PFSK-1 (cell line): ENCODE results near the gene PDIA2.

Experiments used
- FOXP2 ChIP-seq: optimal IDR thresholded peaks from 2 replicates; pipeline ENCODE3; 2011; ENCODE audit warnings: borderline replicate concordance, control low read depth, inconsistent platforms; ENCODE audit not compliant: insufficient read depth; ENCODE audit errors: extremely low read length, extremely low read depth
- POLR2AphosphoS5 ChIP-seq: IDR thresholded peaks from 2 replicates; pipeline ENCODE4 v1.6.1; 2012; ENCODE audit warnings: low read depth, mild to moderate bottlenecking, control low read depth, low read length, moderate library complexity
- SIN3A ChIP-seq: IDR thresholded peaks from 2 replicates; pipeline ENCODE4 v1.6.1; 2012; ENCODE audit warnings: mild to moderate bottlenecking, low read length, moderate library complexity, borderline replicate concordance; ENCODE audit not compliant: insufficient read depth
- TAF1 ChIP-seq: IDR thresholded peaks from 2 replicates; pipeline ENCODE4 v1.6.1; 2012; ENCODE audit warnings: low read length, control low read depth, borderline replicate concordance; ENCODE audit not compliant: insufficient read depth
- TF ChIP-seq, protein P1 (sequence below), 2 experiments: IDR thresholded peaks; 2 replicates each; pipeline versions ENCODE4 v1.6.1 to v1.8.0; 2011 to 2012; ENCODE audit warnings: low read depth in 2 of 2, low read length in 2 of 2, control low read depth in 1 of 2, inconsistent platforms in 1 of 2, mild to moderate bottlenecking in 1 of 2, moderate library complexity in 1 of 2; ENCODE audit not compliant: insufficient read depth in 1 of 2

Gene PDIA2

DNA sequence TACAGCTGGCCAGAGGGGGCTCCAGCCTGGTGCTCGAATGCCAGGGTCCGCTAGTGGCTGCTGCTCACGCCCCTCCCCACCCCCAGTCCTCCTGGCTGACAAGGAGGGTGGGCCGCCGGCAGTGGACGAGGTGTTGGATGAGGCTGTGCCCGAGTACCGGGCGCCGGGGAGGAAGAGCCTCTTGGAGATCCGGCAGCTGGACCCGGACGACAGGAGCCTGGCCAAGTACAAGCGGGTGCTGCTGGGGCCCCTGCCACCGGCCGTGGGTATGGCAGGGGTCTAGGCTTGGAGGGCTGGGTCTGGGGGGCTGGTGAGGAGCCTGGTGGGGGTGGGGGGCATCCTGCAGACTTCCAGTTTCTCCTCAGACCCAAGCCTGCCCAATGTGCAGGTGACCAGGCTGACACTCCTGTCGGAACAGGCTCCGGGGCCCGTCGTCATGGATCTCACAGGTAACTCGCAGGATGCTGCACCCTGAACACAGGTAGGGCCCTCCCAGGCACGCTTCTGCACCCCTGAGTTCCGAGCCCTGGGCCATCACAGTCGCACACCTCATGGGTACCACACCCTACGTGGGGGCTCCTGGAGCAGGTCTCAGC lies 1.2 kb upstream of the PDIA2 start:
- TF ChIP-seq, protein P1, sequence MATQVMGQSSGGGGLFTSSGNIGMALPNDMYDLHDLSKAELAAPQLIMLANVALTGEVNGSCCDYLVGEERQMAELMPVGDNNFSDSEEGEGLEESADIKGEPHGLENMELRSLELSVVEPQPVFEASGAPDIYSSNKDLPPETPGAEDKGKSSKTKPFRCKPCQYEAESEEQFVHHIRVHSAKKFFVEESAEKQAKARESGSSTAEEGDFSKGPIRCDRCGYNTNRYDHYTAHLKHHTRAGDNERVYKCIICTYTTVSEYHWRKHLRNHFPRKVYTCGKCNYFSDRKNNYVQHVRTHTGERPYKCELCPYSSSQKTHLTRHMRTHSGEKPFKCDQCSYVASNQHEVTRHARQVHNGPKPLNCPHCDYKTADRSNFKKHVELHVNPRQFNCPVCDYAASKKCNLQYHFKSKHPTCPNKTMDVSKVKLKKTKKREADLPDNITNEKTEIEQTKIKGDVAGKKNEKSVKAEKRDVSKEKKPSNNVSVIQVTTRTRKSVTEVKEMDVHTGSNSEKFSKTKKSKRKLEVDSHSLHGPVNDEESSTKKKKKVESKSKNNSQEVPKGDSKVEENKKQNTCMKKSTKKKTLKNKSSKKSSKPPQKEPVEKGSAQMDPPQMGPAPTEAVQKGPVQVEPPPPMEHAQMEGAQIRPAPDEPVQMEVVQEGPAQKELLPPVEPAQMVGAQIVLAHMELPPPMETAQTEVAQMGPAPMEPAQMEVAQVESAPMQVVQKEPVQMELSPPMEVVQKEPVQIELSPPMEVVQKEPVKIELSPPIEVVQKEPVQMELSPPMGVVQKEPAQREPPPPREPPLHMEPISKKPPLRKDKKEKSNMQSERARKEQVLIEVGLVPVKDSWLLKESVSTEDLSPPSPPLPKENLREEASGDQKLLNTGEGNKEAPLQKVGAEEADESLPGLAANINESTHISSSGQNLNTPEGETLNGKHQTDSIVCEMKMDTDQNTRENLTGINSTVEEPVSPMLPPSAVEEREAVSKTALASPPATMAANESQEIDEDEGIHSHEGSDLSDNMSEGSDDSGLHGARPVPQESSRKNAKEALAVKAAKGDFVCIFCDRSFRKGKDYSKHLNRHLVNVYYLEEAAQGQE (IDR thresholded peaks at IDR 0.05; ENCODE audit: insufficient read depth in 1 of 2, low read depth in 2 of 2, low read length in 2 of 2), result no peak
- TF ChIP-seq POLR2AphosphoS5 (no peak), SIN3A (no peak), TAF1 (no peak), FOXP2 (no peak)

DNA sequence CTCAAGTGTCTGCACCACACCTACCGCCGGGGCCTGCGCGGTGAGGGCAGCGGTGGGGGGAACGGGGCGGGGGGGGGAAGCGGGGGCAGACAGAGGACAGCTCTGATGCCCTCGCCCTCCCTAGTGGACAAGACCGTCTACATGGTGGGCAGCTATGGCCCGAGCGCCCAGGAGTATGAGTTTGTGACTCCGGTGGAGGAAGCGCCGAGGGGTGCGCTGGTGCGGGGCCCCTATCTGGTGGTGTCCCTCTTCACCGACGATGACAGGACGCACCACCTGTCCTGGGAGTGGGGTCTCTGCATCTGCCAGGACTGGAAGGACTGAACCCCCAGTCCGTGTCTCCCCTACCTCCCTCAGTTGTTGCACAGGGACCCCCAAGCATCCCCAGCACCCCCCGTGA lies 473 bp upstream of the PDIA2 start:
- TF ChIP-seq FOXP2, result no peak
- TF ChIP-seq, protein P1 (IDR thresholded peaks at IDR 0.05; ENCODE audit: insufficient read depth in 1 of 2, low read depth in 2 of 2, low read length in 2 of 2), result no peak
- no peak for TF ChIP-seq SIN3A
- no peak for TF ChIP-seq TAF1
- no peak for TF ChIP-seq POLR2AphosphoS5

DNA sequence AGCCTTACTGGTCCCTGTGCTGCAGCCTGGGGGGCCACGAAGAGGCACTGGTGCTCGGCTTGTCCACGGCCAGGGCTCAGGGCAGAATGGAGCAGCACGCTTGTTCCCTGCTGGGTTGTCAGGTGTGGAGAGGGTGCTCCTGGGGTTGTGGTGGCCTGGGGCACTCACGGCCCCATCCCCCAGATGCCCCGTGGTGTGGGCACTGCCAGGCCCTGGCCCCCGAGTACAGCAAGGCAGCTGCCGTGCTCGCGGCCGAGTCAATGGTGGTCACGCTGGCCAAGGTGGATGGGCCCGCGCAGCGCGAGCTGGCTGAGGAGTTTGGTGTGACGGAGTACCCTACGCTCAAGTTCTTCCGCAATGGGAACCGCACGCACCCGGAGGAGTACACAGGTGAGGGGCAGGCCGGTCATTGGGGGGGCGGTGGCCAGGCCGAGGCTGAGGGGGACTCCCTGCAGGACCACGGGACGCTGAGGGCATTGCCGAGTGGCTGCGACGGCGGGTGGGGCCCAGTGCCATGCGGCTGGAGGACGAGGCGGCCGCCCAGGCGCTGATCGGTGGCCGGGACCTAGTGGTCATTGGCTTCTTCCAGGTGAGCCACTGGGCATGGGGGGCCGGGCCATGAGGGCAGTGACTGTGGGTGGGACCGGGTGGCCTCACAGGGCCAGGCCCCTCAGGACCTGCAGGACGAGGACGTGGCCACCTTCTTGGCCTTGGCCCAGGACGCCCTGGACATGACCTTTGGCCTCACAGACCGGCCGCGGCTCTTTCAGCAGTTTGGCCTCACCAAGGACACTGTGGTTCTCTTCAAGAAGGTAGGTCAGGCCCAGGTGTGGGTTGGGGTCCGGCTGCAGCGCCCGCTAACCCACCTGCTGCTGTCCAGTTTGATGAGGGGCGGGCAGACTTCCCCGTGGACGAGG lies 1.5 kb downstream of the PDIA2 start:
- TF ChIP-seq POLR2AphosphoS5 (no peak), FOXP2 (no peak), TAF1 (no peak), SIN3A (no peak)
- TF ChIP-seq, protein P1 (IDR thresholded peaks at IDR 0.05; ENCODE audit: insufficient read depth in 1 of 2, low read depth in 2 of 2, low read length in 2 of 2), result no peak

DNA sequence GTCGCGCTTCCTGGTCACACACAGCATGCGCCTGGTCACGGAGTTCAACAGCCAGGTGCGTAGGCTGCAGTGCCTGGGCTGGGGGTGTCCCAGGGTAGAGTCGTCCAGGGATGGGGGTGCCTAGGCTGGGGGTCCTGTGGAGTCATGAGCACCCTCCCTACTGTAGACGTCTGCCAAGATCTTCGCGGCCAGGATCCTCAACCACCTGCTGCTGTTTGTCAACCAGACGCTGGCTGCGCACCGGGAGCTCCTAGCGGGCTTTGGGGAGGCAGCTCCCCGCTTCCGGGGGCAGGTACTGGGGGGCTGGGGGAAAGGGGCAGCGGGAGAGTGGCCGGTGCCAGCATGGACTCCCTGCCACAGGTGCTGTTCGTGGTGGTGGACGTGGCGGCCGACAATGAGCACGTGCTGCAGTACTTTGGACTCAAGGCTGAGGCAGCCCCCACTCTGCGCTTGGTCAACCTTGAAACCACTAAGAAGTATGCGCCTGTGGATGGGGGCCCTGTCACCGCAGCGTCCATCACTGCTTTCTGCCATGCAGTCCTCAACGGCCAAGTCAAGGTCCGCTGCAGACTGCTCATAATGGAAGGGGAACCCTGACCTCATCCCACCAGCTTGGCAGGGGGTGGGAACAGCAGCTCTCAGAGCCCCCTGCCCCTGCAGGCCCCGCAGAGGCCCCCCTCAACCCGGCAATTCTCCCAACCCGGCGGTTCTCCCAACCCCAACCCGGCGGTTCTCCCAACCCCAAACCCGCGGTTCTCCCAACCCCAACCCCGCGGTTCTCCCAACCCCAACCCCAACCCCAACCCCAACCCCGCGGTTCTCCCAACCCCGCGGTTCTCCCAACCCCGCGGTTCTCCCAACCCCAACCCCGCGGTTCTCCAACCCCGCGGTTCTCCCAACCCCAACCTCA lies 2.4 kb downstream of the PDIA2 start:
- TF ChIP-seq TAF1 (no peak), POLR2AphosphoS5 (no peak), FOXP2 (no peak), SIN3A (no peak)
- TF ChIP-seq, protein P1 (IDR thresholded peaks at IDR 0.05; ENCODE audit: insufficient read depth in 1 of 2, low read depth in 2 of 2, low read length in 2 of 2), result no peak
